ENCODE measurements around the gene ZBTB21.
"Not testable (repeated sequence)": the region's sequence is repeated elsewhere in the genome, so short reads cannot be mapped to it uniquely, and the experiment has no call there.

GRCh38 chr21:41959697-41960096 is 50.5 kb downstream of the ZBTB21 start:
- TF ChIP-seq CTCF, POLR2A (IDR thresholded peaks at IDR 0.05): not testable (repeated sequence)

All from stomach (tissue), 4 donors.